GM18507 (cell line): ENCODE results near the gene MBD3.

Experiments
- DNase-seq: peaks from one replicate; pipeline ENCODE4 v3.0.0; 2011; ENCODE audit warnings: low read depth; ENCODE audit not compliant: insufficient read length; ENCODE audit errors: extremely low spot score
- FAIRE-seq: peaks from 2 replicates; lab custom pipeline; 2011; peaks lifted over from hg19 to GRCh38; lab: Jason Lieb, UNC

Gene MBD3

GRCh38 chr19:1605236-1606137, 12.8 kb upstream of the MBD3 start, which contains the start of gene UQCR11:
TSS of gene UQCR11 (minus strand) at chr19:1605462. CDS start at chr19:1605409, 53 bp downstream.
- DNase-seq: peak; percentile 95
- FAIRE-seq: peak; percentile 95

- DNase-seq: no peak
- no peak for FAIRE-seq
Observed at GRCh38 chr19:1602091-1602707, 9.5 kb upstream of the MBD3 start.

GRCh38 chr19:1601613-1602064, 9.0 kb upstream of the MBD3 start:
- no peak for DNase-seq

GRCh38 chr19:1599460-1599846, 6.8 kb upstream of the MBD3 start:
- DNase-seq (no peak), FAIRE-seq (no peak)

More at GRCh38 chr19:1601613-1602064, 9.0 kb upstream of the MBD3 start:
- no peak for FAIRE-seq

GRCh38 chr19:1598777-1599459, 6.3 kb upstream of the MBD3 start:
- FAIRE-seq: no peak

GRCh38 chr19:1593501-1593772, 772 bp upstream of the MBD3 start:
- no peak for DNase-seq
- no peak for FAIRE-seq

More at GRCh38 chr19:1598777-1599459, 6.3 kb upstream of the MBD3 start:
- no peak for DNase-seq

- DNase-seq (peak; percentile 97), FAIRE-seq (peak; percentile 82)
Observed at GRCh38 chr19:1592024-1592754, 476 bp downstream of the MBD3 start.

- DNase-seq (no peak), FAIRE-seq (no peak)
Observed at GRCh38 chr19:1591421-1592023, 1.1 kb downstream of the MBD3 start.

GRCh38 chr19:1590641-1591397, 1.8 kb downstream of the MBD3 start:
- FAIRE-seq (peak; percentile 71), DNase-seq (no peak)

- no peak for DNase-seq
- no peak for FAIRE-seq
Observed at GRCh38 chr19:1587872-1588271, 4.8 kb downstream of the MBD3 start.

GRCh38 chr19:1585243-1585580, 7.5 kb downstream of the MBD3 start:
- FAIRE-seq (no peak), DNase-seq (no peak)

- FAIRE-seq (no peak), DNase-seq (no peak)
Observed at GRCh38 chr19:1584500-1585242, 8.0 kb downstream of the MBD3 start.

- no peak for FAIRE-seq
Observed at GRCh38 chr19:1582201-1582600, 10.5 kb downstream of the MBD3 start.

GRCh38 chr19:1580957-1581356, 11.7 kb downstream of the MBD3 start:
- no peak for DNase-seq
- no peak for FAIRE-seq

More at GRCh38 chr19:1582201-1582600, 10.5 kb downstream of the MBD3 start:
- no peak for DNase-seq

GRCh38 chr19:1580382-1580781, 12.3 kb downstream of the MBD3 start:
- FAIRE-seq: no peak
- DNase-seq: no peak

GRCh38 chr19:1579222-1579621, 13.4 kb downstream of the MBD3 start:
- no peak for FAIRE-seq
- DNase-seq: no peak

- DNase-seq (no peak), FAIRE-seq (no peak)
Observed at GRCh38 chr19:1577929-1578618, 14.6 kb downstream of the MBD3 start.
